Subcutaneous abdominal adipose tissue (tissue), 5 donors: ENCODE results near the gene XRCC6.
"Not testable (repeated sequence)": the region's sequence is repeated elsewhere in the genome, so short reads cannot be mapped to it uniquely, and the experiment has no call there.

Experiments
- H3K27ac ChIP-seq: one replicate; pipeline ENCODE4 v1.7.0; 2013; ENCODE audit warnings: low read depth, mild to moderate bottlenecking, inconsistent platforms, low read length, moderate library complexity
- H3K27me3 ChIP-seq, 5 donors: one replicate each; pipeline ENCODE4 v1.7.0; 2013; ENCODE audit warnings: low read length in 5 of 5, inconsistent platforms in 1 of 5; ENCODE audit not compliant: control insufficient read depth in 5 of 5, insufficient read depth in 4 of 5
- H3K36me3 ChIP-seq, 5 donors: one replicate each; pipeline ENCODE4 v1.7.0; 2013; ENCODE audit warnings: low read length in 5 of 5; ENCODE audit not compliant: control insufficient read depth in 5 of 5, insufficient read depth in 5 of 5
- H3K4me1 ChIP-seq, 5 donors: one replicate each; pipeline ENCODE4 v1.7.0; 2013; ENCODE audit warnings: low read length in 5 of 5, mild to moderate bottlenecking in 3 of 5, moderate library complexity in 1 of 5; ENCODE audit not compliant: control insufficient read depth in 5 of 5, insufficient read depth in 5 of 5
- H3K4me3 ChIP-seq, 5 donors: one replicate each; pipeline ENCODE4 v1.7.0; 2013; ENCODE audit warnings: low read length in 5 of 5, low read depth in 1 of 5
- H3K9ac ChIP-seq, 5 donors: one replicate each; pipeline ENCODE4 v1.7.0; 2013; ENCODE audit warnings: low read length in 5 of 5, mild to moderate bottlenecking in 4 of 5, moderate library complexity in 3 of 5
- H3K9me3 ChIP-seq, 5 donors: one replicate each; pipeline ENCODE4 v1.7.0; 2013; ENCODE audit warnings: low read length in 5 of 5; ENCODE audit not compliant: control insufficient read depth in 5 of 5
- donor health status: healthy.
- donor health status: healthy.
- donor health status: healthy.
- donor health status: healthy.
- donor health status: healthy.

Gene XRCC6

DNA sequence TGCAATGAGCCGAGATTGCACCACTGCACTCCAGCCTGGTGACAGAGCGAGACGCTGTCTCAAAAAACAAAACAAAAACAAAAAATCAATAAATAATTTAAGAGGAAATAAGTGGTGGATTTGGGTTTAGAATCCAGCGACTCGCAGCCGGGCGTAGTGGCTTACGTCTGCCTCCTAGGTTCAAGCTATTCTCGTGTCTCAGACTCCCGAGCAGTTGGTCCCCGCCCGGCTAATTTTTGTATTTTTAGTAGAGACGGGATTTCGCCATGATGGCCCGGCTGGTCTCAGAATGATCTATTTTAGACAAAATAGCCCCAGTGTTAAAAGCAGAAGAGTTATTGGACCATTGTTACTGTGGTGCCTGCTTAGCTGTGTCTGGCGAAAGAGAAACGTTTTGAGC lies 37.8 kb downstream of the XRCC6 start:
- no peaks in the 10 kb centered on the region for H3K27me3 ChIP-seq
- no peak overlapping the region for H3K27ac ChIP-seq
- H3K4me1 ChIP-seq, result no peaks in the 10 kb centered on the region
- H3K9me3 ChIP-seq, result no peaks in the 10 kb centered on the region
- no peak overlapping the region for H3K9ac ChIP-seq
- no peak overlapping the region for H3K4me3 ChIP-seq
- peaks cover 38 to 98% (median 90%) of the 10 kb centered on the region in 5 donors for H3K36me3 ChIP-seq

DNA sequence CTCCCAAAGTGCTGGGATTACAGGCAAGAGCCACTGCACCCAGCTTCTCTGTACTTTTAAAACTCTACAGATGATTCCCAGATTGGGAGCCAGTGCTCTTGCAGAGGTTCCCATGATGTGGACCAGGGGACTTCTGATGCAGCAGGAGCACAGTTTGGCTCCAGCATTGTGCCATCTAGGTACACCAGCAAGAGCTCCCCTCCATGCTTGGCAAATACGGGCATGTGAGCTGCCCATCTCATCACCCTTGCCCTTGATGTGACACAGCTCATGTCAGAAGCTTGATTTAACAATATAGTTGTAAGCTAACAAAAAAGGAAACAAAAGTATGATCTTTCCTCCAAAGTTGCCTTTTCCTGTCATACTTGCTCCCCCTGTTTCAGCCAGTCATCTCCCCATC lies 38.8 kb downstream of the XRCC6 start:
- Histone ChIP-seq H3K9ac (no peak overlapping the region), H3K36me3 (peaks cover 38 to 98% (median 89%) of the 10 kb centered on the region in 5 donors)

DNA sequence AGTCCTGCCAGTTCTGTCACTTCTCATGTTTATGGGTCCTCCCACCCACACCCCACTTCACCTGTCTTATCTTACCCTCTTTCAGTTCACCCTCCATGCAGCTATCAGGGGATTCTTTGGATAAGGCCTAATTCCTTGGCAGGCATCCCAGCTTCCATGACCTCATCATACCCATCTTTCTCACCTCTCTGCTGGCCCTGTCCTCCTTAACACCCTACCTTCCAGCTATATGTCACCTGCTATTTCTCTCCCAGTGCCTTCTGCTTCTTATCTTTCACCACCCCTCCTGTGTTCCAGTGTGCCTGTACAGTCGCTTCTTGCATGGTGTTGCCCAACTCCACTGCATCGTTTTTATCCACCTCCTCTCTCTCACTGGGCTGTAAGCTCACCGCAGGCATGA lies 39.3 kb downstream of the XRCC6 start:
- peaks cover 35 to 97% (median 90%) of the 10 kb centered on the region in 5 donors for H3K36me3 ChIP-seq
- H3K9ac ChIP-seq, result no peak overlapping the region
- H3K27me3 ChIP-seq, result no peaks in the 10 kb centered on the region
- H3K4me1 ChIP-seq, result no peaks in the 10 kb centered on the region
- H3K4me3 ChIP-seq, result no peak overlapping the region
- no peaks in the 10 kb centered on the region for H3K9me3 ChIP-seq
- no peak overlapping the region for H3K27ac ChIP-seq

More for the DNA sequence above, 38.8 kb downstream of the XRCC6 start:
- no peaks in the 10 kb centered on the region for H3K27me3 ChIP-seq
- no peak overlapping the region for H3K4me3 ChIP-seq
- no peaks in the 10 kb centered on the region for H3K4me1 ChIP-seq
- no peak overlapping the region for H3K27ac ChIP-seq
- no peaks in the 10 kb centered on the region for H3K9me3 ChIP-seq

DNA sequence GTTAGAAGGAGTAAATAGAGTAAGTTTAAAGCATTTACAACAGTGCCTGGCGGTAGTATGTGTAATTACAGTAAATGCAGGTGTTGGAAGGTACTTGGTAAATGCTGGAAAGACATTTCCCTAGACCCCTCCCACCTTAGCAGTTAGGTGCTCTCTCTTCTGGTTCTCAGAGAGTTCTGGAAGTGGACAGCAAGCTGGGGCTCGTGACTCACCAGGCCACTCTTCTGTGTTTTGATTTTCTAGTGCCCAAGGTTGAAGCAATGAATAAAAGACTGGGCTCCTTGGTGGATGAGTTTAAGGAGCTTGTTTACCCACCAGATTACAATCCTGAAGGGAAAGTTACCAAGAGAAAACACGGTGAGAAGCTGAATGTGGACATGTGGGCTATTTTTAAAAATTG lies 40.0 kb downstream of the XRCC6 start:
- H3K36me3 ChIP-seq, result peaks cover 35 to 91% (median 86%) of the 10 kb centered on the region in 5 donors

DNA sequence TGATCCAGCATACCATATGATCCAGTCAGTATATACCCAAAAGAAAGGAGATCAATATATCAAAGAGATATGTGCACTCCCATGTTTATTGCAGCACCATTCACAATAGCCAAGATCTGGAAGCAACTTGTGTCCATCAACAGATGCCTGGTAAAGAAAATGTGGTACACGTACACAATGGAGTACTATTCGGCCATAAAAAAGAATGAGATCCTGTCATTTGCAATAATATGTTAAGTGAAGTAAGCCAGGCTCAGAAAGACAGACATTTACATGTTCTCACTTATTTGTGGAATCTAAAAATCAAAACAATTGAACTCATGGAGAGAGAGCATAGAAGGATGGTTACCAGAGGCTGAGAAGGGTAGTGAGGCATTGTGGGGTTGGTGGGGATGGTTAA lies 40.6 kb downstream of the XRCC6 start:
- H3K4me3 ChIP-seq, result no peak overlapping the region
- no peaks in the 10 kb centered on the region for H3K9me3 ChIP-seq
- H3K27ac ChIP-seq, result no peak overlapping the region

More for the DNA sequence above, 40.0 kb downstream of the XRCC6 start:
- H3K9ac ChIP-seq, result no peak overlapping the region
- H3K4me3 ChIP-seq, result no peak overlapping the region
- H3K9me3 ChIP-seq, result no peaks in the 10 kb centered on the region
- no peak overlapping the region for H3K27ac ChIP-seq
- no peaks in the 10 kb centered on the region for H3K4me1 ChIP-seq
- H3K27me3 ChIP-seq, result no peaks in the 10 kb centered on the region

DNA sequence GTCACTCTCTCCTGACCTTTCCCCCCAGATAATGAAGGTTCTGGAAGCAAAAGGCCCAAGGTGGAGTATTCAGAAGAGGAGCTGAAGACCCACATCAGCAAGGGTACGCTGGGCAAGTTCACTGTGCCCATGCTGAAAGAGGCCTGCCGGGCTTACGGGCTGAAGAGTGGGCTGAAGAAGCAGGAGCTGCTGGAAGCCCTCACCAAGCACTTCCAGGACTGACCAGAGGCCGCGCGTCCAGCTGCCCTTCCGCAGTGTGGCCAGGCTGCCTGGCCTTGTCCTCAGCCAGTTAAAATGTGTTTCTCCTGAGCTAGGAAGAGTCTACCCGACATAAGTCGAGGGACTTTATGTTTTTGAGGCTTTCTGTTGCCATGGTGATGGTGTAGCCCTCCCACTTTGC lies 42.5 kb downstream of the XRCC6 start:
- H3K4me3 ChIP-seq, H3K9me3 ChIP-seq, H3K27ac ChIP-seq, H3K9ac ChIP-seq, H3K27me3 ChIP-seq: not testable (repeated sequence)
- peaks cover 3 to 13% (median 11%) of the 10 kb centered on the region in 5 donors for H3K4me1 ChIP-seq
- peaks cover 29 to 67% (median 64%) of the 10 kb centered on the region in 5 donors for H3K36me3 ChIP-seq

More for the DNA sequence above, 40.6 kb downstream of the XRCC6 start:
- H3K4me1 ChIP-seq, result peaks cover 0 to 3% (median under 1%) of the 10 kb centered on the region in 5 donors
- no peaks in the 10 kb centered on the region for H3K27me3 ChIP-seq
- no peak overlapping the region for H3K9ac ChIP-seq
- H3K36me3 ChIP-seq, result peaks cover 35 to 84% (median 80%) of the 10 kb centered on the region in 5 donors

DNA sequence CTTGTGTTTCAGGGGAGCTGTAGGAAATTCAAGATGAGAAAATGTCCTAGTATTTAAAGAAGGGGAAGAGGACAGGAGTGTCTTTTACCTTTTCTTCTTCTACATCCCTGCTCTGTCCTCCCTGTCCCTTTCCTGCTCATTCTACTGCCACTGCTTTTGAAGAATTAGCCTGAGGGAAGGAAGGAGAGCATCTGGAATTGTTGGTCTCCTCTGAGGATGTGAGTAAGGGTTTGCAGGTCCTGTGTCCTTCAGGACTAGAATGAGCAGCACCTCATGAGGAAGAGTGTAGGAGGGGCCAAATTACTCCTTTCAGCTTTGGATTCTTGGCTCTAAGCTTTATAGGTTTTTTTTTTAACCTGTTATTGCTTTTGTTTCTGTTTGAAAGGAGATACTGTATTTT lies 43.4 kb downstream of the XRCC6 start:
- no peaks in the 10 kb centered on the region for H3K27me3 ChIP-seq
- H3K36me3 ChIP-seq, result peaks cover 29 to 58% (median 55%) of the 10 kb centered on the region in 5 donors

DNA sequence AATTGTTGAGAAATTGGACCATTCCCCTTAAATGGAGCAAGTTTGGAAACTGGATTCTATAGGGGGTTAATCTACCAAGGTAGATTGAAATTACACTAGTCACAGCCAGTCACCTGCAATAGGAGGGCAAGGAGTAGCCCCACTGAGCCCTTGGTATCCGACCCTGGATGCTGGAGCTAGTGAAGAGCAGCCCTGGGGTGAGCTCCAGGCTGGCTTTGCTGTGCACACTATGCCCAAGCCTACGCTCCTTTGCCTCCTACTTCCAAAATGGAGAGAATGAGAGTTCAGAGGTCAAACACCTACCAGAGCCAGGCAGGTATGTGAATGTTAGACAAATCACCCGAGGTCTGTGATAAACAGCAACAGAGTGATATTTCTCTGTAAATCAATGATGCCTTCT lies 43.9 kb downstream of the XRCC6 start:
- Histone ChIP-seq H3K9me3 (no peaks in the 10 kb centered on the region), H3K27me3 (no peaks in the 10 kb centered on the region), H3K36me3 (peaks cover 29 to 54% (median 50%) of the 10 kb centered on the region in 5 donors), H3K4me3 (no peak overlapping the region), H3K4me1 (peaks cover 3 to 18% (median 11%) of the 10 kb centered on the region in 5 donors), H3K27ac (no peak overlapping the region), H3K9ac (no peak overlapping the region)

More for the DNA sequence above, 43.4 kb downstream of the XRCC6 start:
- Histone ChIP-seq H3K4me1 (peaks cover 3 to 17% (median 11%) of the 10 kb centered on the region in 5 donors), H3K27ac (no peak overlapping the region), H3K9ac (no peak overlapping the region), H3K4me3 (no peak overlapping the region), H3K9me3 (no peaks in the 10 kb centered on the region)

DNA sequence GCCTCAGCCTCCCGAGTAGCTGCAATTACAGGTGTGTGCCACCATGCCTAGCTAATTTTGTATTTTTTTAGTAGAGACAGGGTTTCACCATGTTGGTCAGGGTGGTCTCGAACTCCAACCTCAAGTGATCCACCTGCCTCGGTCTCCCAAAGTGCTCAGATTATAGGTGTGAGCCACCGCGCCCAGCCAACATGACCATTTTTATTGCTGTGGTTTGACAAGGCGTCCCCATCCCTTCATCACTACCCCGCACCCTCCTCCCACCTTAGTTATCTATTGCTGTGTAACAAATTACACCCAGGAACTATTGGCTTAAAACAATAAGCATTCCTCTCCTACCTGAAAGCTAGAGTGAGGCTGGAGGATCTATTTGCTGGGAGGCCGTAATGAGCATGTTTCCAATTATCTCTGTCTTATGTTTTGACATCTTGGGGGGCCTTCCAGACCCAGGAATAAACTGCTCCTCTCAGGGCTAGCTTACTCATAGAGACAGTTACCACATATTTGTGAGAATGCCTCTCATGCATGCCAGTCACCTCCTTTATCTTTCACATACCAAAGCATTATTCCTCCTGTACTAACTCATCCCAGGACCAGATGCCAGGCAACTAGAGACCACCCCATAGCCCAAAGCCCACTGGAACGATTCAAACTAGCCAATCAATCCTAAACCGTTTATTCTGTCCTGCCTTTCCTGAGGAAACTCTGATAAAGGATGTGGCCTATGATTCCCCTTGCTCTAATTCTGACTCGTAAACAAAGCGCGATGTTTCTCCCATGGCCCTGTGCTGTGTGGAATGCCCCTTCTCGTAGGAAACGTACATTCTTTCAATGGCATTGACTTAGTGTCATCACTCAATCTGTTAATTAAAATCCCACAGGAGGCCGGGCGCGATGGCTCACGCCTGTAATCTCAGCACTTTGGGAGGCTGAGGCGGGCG lies 48.1 kb downstream of the XRCC6 start:
- H3K9me3 ChIP-seq, result no peaks in the 10 kb centered on the region
- no peak overlapping the region for H3K9ac ChIP-seq
- peak overlapping the region; percentile 19 for H3K27ac ChIP-seq
- peaks cover 6 to 25% (median 20%) of the 10 kb centered on the region in 5 donors for H3K36me3 ChIP-seq
- H3K4me1 ChIP-seq, result peaks cover 3 to 18% (median 11%) of the 10 kb centered on the region in 5 donors
- no peak overlapping the region for H3K4me3 ChIP-seq
- H3K27me3 ChIP-seq, result no peaks in the 10 kb centered on the region

DNA sequence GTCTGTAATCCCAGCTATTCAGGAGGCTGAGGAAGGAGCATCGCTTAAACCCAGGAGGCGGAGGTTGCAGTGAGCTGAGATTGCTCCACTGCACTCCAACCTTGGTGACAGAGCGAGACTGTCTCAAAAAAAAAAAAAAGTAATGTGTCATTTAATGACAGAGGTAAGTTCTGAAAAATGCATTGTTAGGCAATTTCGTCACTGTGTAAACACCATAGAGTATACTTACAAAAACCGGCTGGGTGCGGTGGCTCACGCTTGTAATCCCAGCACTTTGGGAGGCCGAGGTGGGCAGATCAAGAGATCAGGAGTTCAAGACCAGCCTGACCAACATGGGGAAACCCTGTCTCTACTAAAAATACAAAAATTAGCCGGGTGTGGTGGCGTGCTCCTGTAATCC lies 51.0 kb downstream of the XRCC6 start:
- not testable (repeated sequence) for H3K9me3 ChIP-seq, H3K4me3 ChIP-seq, H3K27ac ChIP-seq, H3K27me3 ChIP-seq, H3K9ac ChIP-seq
- peaks cover 0 to 31% (median 18%) of the 10 kb centered on the region in 5 donors for H3K36me3 ChIP-seq
- H3K4me1 ChIP-seq, result peaks cover 3 to 12% (median 6%) of the 10 kb centered on the region in 5 donors
